Psoas muscle (tissue), 8 donors: ENCODE data around the gene SCAMP1. TPM values are rescaled to one million over a fixed set of nuclear protein-coding genes. Genes with fewer than 3 reads are reported as not detected.

Experiments
- ATAC-seq, 4 donors: fragments of 200-7000 bp; cut with Tn5 transposase; one replicate each; pipeline ENCODE4 v1.9.1; 2020; ENCODE audit warnings: moderate library complexity in 3 of 4, mild to moderate bottlenecking in 2 of 4
- DNase-seq, 2 donors: peaks; one replicate each; pipeline ENCODE4 v3.0.0-alpha.2; 2020
- H3K27ac ChIP-seq: fragments of 200-600 bp; one replicate; pipeline ENCODE4 v1.8.0; 2022
- H3K27me3 ChIP-seq, 3 donors: fragments of 200-600 bp in 1 of 3; one replicate each; pipeline versions ENCODE4 v1.6.1 to v1.8.0; 2013 to 2022; ENCODE audit warnings: low read length in 2 of 3, mild to moderate bottlenecking in 2 of 3, moderate library complexity in 1 of 3; ENCODE audit not compliant: insufficient read depth in 3 of 3
- H3K36me3 ChIP-seq, 2 donors: fragments of 200-600 bp in 1 of 2; one replicate each; pipeline versions ENCODE4 v1.6.1 to v1.8.0; 2013 to 2022; ENCODE audit warnings: low read depth in 1 of 2, mild to moderate bottlenecking in 1 of 2, moderate library complexity in 1 of 2; ENCODE audit not compliant: insufficient read depth in 1 of 2
- H3K4me1 ChIP-seq: fragments of 200-600 bp; one replicate; pipeline ENCODE4 v1.8.0; 2022
- H3K4me3 ChIP-seq: fragments of 200-600 bp; one replicate; pipeline ENCODE4 v1.8.0; 2022; ENCODE audit warnings: mild to moderate bottlenecking
- H3K9me3 ChIP-seq: fragments of 200-600 bp; one replicate; pipeline ENCODE4 v1.8.0; 2022
- WGBS, 3 donors: extraction: QIAGEN DNeasy Blood & Tissue Kit; methylation state at CpG; one replicate each; pipeline versions ENCODE4 v1.1.6 to v1.1.7; 2013; 5-methylcytosine and 5-hydroxymethylcytosine counted together
- intact Hi-C, 2 donors: fragments of 100-400 bp; cut with DNase I; formaldehyde crosslinking; loops; one replicate each; pipeline versions ENCODE4 v1.11.0 to v1.14.2; 2022
- polyA plus RNA-seq, 3 donors: library from polyadenylated mRNA; stranded (reverse); fragments of 200-250 nt; gene quantifications; one replicate each; pipeline ENCODE4 v1.2.3, GENCODE V29; 2013
- total RNA-seq, 4 donors: library from RNA; stranded (reverse); fragmentation: NEBNext Ultra II Directional in 2 of 4; extraction: Animal tissue kit (Norgen Biotek cat#: 25700) in 2 of 4; gene quantifications; one replicate each; pipeline versions ENCODE4 v1.2.1 to v1.2.4, GENCODE V29; 2021 to 2023
- TF ChIP-seq, protein P1 (sequence below): fragments of 200-600 bp; IDR thresholded peaks from one replicate; pipeline ENCODE4 v1.8.0; 2022; ENCODE audit warnings: antibody characterized with exemption
- donor health status: healthy with polysubstance abuse.
- donor health status: DM: no; HTN: no; CAD: no; lungs with moderate emphysema.
- donor health status: Bipolar disorder and iron deficiency.
- donor health status: healthy.
- donor health status: DM: yes; HTN: yes; CAD: no.
- donor health status: DM: no; HTN: no; CAD: no.
- donor health status: DM: no; HTN: no; CAD: no.
- donor health status: DM: yes; HTN: yes; CAD: no.

SCAMP1 gene
- total and polyA plus RNA-seq, 7 donors: 7.2 to 28.4 (median 16.4) TPM

DNA sequence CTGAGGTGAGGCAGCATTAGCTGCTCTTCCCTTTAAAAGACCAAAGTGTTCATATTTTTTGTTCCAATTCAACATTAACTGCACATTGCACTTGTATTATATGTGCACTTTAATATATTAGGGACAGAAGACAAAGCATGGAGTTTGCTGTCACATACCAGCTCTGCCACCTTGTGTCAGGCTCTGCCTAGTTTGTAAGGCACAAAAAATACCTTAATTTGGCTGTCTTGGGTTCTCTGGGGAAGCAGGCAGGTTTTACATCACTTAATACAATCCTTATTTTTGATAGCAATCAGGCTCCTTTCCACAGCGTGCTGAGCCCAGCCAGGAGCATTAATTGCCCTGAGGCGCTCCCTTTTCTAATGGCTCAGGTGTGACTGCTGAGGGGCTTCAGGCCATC lies 131.8 kb downstream of the SCAMP1 start:
- Histone ChIP-seq H3K9me3 (no peaks in the 10 kb centered on the region), H3K27me3 (no peaks in the 10 kb centered on the region), H3K4me3 (no peak overlapping the region), H3K36me3 (peaks cover 0 to 13% of the 10 kb centered on the region in 2 donors), H3K27ac (no peak overlapping the region), H3K4me1 (peaks cover 10% of the 10 kb centered on the region)
- ATAC-seq: no peak
- TF ChIP-seq, protein P1, sequence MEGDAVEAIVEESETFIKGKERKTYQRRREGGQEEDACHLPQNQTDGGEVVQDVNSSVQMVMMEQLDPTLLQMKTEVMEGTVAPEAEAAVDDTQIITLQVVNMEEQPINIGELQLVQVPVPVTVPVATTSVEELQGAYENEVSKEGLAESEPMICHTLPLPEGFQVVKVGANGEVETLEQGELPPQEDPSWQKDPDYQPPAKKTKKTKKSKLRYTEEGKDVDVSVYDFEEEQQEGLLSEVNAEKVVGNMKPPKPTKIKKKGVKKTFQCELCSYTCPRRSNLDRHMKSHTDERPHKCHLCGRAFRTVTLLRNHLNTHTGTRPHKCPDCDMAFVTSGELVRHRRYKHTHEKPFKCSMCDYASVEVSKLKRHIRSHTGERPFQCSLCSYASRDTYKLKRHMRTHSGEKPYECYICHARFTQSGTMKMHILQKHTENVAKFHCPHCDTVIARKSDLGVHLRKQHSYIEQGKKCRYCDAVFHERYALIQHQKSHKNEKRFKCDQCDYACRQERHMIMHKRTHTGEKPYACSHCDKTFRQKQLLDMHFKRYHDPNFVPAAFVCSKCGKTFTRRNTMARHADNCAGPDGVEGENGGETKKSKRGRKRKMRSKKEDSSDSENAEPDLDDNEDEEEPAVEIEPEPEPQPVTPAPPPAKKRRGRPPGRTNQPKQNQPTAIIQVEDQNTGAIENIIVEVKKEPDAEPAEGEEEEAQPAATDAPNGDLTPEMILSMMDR: no peak
- intact Hi-C loops: no loop called here
- 96 to 100% (median 98%) methylated on average over 2 of the region's 2 CpGs for WGBS, 3 donors
- DNase-seq: no peak

DNA sequence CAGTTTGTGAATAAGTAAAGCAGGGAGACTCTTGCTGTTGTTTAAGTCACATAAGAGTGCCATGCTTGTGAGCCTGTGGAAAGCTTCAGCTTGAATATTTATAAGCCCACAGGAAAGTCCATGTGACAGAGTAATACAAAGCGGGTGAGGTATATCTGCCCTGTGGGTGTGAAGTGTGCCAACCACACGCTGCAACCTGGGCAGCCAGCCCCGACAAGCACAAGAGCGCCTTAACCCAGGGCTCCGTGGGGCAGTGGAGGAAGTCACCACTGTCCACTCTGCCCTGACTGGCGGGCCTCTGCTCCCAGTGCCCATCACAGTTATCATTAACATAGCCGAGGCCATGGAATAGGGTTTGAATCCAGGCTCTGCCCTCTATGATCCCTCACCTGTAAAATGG lies 132.2 kb downstream of the SCAMP1 start:
- Histone ChIP-seq H3K9me3 (no peaks in the 10 kb centered on the region), H3K27me3 (no peaks in the 10 kb centered on the region), H3K4me3 (no peak overlapping the region), H3K27ac (no peak overlapping the region), H3K4me1 (peaks cover 13% of the 10 kb centered on the region), H3K36me3 (peaks cover 0 to 13% of the 10 kb centered on the region in 2 donors)
- WGBS, 3 donors: 66 to 81% (median 72%) methylated on average over 7 of the region's 7 CpGs
- intact Hi-C loops: no loop called here
- no peak for DNase-seq
- TF ChIP-seq, protein P1: no peak
- peak in 2 of 4 donors; percentile 36 to 50 for ATAC-seq

DNA sequence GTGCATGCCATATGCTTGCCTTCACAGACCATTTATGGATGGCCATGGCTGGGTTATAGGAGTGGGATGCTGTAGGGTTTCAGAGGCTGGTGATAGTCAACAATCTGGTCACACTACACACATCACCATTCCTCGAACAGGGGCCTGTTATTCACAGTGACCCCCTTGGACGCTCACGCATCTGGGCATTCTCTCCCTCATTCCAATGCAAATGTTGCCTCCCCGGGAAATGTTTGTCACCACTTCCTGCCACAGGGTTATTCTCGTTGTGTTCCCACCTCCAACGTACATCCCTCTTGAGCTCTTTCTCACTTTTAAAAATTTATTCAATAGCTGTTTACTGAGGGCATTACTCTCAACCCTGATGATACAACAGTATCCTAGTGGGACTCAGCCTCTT lies 135.4 kb downstream of the SCAMP1 start:
- Histone ChIP-seq H3K4me3 (no peak overlapping the region), H3K27me3 (no peaks in the 10 kb centered on the region), H3K4me1 (peaks cover 21% of the 10 kb centered on the region), H3K9me3 (no peaks in the 10 kb centered on the region), H3K36me3 (no peaks in the 10 kb centered on the region), H3K27ac (no peak overlapping the region)
- no peak for DNase-seq
- ATAC-seq: no peak
- intact Hi-C loops: no loop called here
- 65 to 75% (median 72%) methylated on average over 6 of the region's 6 CpGs for WGBS, 3 donors
- TF ChIP-seq, protein P1: no peak

DNA sequence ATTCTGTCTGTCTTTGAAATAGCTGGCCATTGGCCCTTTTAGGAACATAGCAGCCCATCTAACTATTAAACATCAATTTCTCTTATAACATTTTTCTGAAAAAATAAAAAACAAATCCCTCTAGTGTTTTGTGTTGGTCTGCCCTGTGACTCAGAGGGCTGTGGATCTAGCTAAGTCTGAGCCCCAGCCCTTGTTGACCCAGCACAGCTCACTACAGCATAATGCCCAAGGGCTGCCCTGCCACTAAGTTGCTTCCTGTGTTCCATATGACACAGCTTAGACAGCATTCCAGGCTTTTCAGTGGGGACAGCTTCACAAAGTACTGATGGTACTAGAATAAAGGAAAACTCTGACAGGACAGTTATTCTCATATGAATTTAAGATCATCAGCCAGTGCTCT lies 136.0 kb downstream of the SCAMP1 start:
- intact Hi-C loops: no loop called here
- Histone ChIP-seq H3K27me3 (no peaks in the 10 kb centered on the region), H3K27ac (no peak overlapping the region), H3K4me3 (no peak overlapping the region), H3K4me1 (peaks cover 21% of the 10 kb centered on the region), H3K9me3 (no peaks in the 10 kb centered on the region), H3K36me3 (no peaks in the 10 kb centered on the region)
- ATAC-seq (no peak), DNase-seq (no peak)
- TF ChIP-seq, protein P1: no peak
